Measurements from ENCODE around the gene SP7.
"Not testable (repeated sequence)": the region's sequence is repeated elsewhere in the genome, so short reads cannot be mapped to it uniquely, and the experiment has no call there.

Gene SP7

GRCh38 chr12:53300187-53300586 is 36.0 kb downstream of the SP7 start:
- peak; percentile 72 for DNase-seq (ENCODE audit: low read depth)
- peak overlapping the region; percentile 75 for H3K4me3 ChIP-seq (ENCODE audit: control insufficient read depth, low read depth, low read length)
- no peak for TF ChIP-seq CTCF (conservative IDR thresholded peaks at IDR 0.05; ENCODE audit: control insufficient read depth, insufficient read depth, low read depth, low read length)

- H3K4me3 ChIP-seq (ENCODE audit: control insufficient read depth, low read depth, low read length) = peak within 1 kb of the TSS; percentile 75
- TF ChIP-seq CTCF (conservative IDR thresholded peaks at IDR 0.05; ENCODE audit: control insufficient read depth, insufficient read depth, low read depth, low read length) = peak; percentile 12
- peak; percentile 85 for DNase-seq (ENCODE audit: low read depth)
Measured at GRCh38 chr12:53299454-53300180, 36.5 kb downstream of the SP7 start, which contains the start of gene MYG1. Gene MYG1 (plus strand): TSS chr12:53299695. CDS start chr12:53299738, 43 bp downstream.

GRCh38 chr12:53299101-53299453 is 37.1 kb downstream of the SP7 start:
- TF ChIP-seq CTCF (conservative IDR thresholded peaks at IDR 0.05; ENCODE audit: control insufficient read depth, insufficient read depth, low read depth, low read length) = no peak
- peak overlapping the region; percentile 75 for H3K4me3 ChIP-seq (ENCODE audit: control insufficient read depth, low read depth, low read length)
- DNase-seq (ENCODE audit: low read depth) = peak; percentile 91

- DNase-seq (ENCODE audit: low read depth) = peak; percentile 92
- TF ChIP-seq CTCF (conservative IDR thresholded peaks at IDR 0.05; ENCODE audit: control insufficient read depth, insufficient read depth, low read depth, low read length) = no peak
- no peak overlapping the region for H3K4me3 ChIP-seq (ENCODE audit: control insufficient read depth, low read depth, low read length)
Measured at GRCh38 chr12:53298164-53298563, 38.0 kb downstream of the SP7 start.

GRCh38 chr12:53297106-53297505 is 39.0 kb downstream of the SP7 start:
- not testable (repeated sequence) for H3K4me3 ChIP-seq (ENCODE audit: control insufficient read depth, low read depth, low read length); DNase-seq (ENCODE audit: low read depth)

- no peak for DNase-seq (ENCODE audit: low read depth)
- H3K4me3 ChIP-seq (ENCODE audit: control insufficient read depth, low read depth, low read length) = peak overlapping the region; percentile 100
- no peak for TF ChIP-seq CTCF (conservative IDR thresholded peaks at IDR 0.05; ENCODE audit: control insufficient read depth, insufficient read depth, low read depth, low read length)
Measured at GRCh38 chr12:53295891-53296219, 40.3 kb downstream of the SP7 start.

- peak; percentile 92 for DNase-seq (ENCODE audit: low read depth)
- TF ChIP-seq CTCF (conservative IDR thresholded peaks at IDR 0.05; ENCODE audit: control insufficient read depth, insufficient read depth, low read depth, low read length) = no peak
- H3K4me3 ChIP-seq (ENCODE audit: control insufficient read depth, low read depth, low read length) = peak within 1 kb of the TSS; percentile 100
Measured at GRCh38 chr12:53295070-53295890, 40.9 kb downstream of the SP7 start, which contains the start of gene PFDN5. Gene PFDN5 (plus strand): TSS chr12:53295542. CDS start chr12:53295568, 26 bp downstream.

All from fibroblast of mammary gland (primary cell).